ENCODE data around the gene USF2.
"Not testable (repeated sequence)": the region's sequence is repeated elsewhere in the genome, so short reads cannot be mapped to it uniquely, and the experiment has no call there.

USF2 gene

DNA sequence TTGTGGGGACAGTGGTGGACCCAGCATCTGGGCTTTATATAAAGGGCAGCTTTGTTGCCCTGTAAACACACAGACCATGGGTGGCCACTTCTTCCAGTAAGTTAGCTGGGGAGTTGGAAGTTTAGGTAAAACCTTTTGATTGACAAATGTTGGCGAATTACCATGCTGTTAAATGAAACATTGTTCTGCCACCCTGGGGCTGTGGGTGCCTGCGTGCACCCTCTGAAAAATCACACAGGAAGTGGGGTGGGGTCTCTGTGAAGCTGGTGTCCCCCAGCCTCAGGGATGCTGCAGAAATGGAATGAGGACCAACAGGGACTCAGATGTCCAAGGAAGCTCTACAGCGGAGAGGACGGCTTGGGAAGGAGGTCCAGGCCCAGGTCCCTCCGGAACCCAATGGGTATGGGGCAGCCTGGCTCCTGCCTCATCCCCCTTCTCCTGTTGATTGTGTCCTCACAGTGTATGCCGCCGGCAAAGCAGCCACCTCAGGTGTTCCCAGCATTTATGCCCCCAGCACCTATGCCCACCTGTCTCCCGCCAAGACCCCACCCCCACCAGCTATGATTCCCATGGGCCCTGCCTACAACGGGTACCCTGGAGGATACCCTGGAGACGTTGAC, 2.8 kb upstream of the USF2 start:
- no peak for DNase-seq

DNA sequence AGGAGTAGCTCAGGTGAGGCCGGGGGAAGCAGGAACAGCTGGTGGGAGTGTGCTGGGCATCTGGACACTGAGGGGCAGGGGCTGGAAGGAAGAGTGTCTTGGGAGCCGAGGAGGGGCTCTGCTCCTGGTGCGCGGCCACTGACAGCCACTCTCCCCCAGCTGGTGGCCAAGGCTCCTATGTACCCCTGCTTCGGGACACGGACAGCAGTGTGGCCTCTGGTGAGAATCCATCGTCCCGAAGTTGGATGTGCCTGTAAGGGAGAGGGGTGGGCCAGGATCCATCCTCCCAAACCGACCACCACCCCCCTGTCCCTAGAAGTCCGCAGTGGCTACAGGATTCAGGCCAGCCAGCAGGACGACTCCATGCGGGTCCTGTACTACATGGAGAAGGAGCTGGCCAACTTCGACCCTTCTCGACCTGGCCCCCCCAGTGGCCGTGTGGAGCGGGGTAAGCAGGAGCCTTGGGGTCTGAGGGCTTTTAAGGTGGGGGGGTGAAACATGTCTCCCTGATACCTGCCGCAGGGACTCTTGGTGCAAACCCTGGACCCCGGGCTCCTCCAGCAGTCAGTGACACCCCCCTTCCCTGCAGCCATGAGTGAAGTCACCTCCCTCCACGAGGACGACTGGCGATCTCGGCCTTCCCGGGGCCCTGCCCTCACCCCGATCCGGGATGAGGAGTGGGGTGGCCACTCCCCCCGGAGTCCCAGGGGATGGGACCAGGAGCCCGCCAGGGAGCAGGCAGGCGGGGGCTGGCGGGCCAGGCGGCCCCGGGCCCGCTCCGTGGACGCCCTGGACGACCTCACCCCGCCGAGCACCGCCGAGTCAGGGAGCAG, 2.0 kb upstream of the USF2 start:
- no peak for DNase-seq

DNA sequence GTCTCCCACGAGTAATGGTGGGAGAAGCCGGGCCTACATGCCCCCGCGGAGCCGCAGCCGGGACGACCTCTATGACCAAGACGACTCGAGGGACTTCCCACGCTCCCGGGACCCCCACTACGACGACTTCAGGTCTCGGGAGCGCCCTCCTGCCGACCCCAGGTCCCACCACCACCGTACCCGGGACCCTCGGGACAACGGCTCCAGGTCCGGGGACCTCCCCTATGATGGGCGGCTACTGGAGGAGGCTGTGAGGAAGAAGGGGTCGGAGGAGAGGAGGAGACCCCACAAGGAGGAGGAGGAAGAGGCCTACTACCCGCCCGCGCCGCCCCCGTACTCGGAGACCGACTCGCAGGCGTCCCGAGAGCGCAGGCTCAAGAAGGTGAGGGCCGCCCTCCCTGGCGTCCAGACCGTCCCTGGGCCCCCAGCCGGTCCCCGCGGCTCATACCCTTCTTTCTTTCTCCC, 1.4 kb upstream of the USF2 start:
- DNase-seq = no peak

DNA sequence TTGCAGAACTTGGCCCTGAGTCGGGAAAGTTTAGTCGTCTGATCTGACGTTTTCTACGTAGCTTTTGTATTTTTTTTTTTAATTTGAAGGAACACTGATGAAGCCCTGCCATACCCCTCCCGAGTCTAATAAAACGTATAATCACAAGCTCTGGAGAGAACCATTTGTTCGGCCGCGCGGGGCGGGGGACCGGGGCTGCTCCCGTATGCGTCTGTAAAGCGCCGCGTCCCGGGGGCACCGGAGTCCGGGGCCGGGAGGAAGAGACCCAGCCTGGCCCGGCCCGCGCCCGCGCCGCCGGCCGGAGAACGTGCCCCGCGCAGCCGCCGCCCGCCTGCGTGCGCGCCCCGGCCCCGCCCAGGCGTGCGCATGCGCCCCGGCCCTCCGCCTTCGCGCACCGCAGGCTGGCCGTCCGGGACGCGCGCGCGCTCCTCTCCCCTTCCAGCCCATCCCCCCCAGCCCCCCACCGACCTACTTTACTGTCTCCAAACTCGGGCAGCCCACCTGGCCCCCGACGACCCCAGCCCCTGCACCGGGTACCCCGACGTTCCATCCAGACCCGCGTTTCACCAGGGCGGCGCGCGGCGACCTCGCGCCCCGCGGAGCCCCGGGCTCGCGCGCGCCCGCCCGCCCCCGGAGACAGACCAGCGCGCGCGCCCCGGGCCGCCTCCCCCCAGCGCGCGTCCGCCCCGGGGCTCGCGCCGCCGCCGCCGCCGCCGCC, 785 bp upstream of the USF2 start:
- peak; percentile 65 for DNase-seq

DNA sequence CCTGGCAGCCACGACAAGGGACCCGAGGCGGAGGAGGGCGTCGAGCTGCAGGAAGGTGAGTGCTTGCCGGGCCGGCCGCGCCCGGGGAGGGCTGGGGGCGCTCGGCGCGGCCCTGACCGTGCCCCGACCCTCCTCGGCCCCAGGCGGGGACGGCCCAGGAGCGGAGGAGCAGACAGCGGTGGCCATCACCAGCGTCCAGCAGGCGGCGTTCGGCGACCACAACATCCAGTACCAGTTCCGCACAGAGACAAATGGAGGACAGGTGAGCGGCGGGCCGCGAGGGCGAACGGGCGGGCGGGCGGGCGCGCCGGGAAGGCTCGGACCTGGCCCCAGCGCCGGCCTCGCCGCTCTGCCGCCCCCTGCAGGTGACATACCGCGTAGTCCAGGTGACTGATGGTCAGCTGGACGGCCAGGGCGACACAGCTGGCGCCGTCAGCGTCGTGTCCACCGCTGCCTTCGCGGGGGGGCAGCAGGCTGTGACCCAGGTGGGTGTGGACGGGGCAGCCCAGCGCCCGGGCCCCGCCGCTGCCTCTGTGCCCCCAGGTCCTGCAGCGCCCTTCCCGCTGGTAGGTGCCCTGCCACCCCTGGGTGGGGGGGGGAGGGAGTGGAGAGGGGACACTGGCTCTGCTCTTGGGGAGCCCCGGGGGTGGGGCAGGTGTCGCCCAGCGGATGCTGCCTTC, 816 bp downstream of the USF2 start:
- peak; percentile 58 for DNase-seq

DNA sequence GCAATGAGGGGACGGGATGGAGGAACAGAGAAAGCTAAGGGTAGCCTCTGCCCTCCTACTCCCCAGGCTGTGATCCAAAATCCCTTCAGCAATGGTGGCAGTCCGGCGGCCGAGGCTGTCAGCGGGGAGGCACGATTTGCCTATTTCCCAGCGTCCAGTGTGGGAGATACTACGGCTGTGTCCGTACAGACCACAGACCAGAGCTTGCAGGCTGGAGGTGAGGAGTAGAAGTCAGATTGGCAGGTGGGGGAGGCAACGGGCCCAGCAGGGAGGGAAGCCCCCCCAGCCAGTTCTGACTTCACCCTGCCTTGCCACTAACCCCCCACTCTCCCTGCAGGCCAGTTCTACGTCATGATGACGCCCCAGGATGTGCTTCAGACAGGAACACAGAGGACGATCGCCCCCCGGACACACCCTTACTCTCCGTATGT, 1.6 kb downstream of the USF2 start:
- DNase-seq = no peak

DNA sequence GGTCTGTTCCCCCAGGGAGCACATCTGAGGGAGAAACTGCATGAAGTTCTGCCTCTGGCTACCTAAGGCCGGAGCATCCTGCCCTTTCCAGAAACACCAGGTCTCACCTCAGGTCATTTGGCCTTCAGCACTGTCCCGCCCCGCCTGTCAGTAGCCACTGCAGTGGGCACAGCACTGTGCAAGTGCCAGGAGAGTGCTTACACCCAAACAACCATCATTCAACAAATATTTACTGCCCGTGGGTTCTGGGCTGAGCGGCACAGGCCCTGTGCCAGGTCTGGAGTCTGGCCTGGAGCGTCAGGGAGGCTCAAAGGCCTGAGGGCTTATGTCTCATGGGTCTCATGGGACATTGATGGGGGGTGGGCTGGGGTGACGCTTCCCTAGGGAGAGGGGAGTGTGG, 2.8 kb downstream of the USF2 start:
- no peak for DNase-seq

DNA sequence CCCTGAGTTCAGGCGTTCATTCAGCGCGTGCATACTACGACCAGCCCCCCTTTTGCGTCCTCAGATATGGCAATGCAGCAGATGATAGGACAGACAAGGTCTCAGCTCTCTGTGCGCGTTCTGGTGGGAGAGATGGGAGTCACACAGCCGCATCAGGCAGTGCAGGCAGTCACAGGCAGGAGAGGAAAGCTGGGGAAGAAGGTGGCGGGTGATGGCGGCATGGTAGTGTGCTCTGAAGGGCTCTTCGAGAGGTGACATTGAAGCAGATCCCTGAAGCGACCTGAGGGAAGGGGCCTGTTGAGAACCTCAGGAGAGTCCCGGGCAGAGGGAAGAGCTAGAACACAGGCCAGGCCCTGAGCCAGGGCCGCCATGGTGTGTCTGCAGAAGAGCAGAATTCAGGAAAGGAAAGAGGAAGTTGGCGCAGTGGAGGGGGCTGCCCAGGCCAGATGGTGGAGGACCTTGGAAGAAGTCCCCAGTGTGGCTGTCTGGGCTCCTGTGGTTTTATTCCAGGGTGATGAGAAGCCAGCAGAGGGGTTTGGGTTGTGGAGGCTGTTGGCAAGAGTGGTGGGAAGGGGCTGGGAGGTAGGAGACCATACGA, 3.5 kb downstream of the USF2 start:
- DNase-seq = no peak

DNA sequence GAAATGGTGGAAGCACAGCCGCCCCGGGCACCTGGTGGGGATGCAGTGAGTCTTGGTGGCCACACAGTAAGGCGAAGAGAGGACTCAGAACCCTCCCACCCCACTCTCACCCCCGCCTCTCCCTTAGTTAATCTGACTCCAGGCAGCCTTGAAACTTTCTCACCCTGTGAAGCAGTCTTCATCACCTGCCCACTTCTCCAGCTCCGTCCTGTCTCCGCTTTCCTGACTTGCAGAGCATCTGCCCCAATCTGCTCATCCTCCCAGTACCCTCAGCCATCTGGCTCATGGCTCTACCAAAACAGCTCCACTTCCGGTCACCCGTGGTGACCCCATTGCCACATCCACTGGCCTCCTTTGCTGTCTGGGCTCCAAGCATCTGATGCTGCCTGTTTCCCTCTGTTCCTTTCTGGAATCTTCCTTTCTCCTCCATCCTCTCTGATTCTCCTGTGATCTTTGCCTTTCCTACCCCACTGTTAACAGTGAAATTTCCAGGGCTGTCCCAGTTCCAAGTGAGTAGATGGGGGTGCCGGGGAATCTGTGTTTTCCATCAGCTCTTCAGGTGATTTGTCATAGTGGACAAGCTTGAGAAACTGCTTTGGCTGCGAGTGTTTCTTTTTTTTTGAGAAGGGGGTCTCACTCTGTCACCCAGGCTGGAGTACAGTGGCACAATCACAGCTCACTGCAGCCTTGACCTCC, 4.3 kb downstream of the USF2 start:
- DNase-seq = no peak

GRCh38 chr19:35273686-35274259, 5.0 kb downstream of the USF2 start:
- no peak for DNase-seq

GRCh38 chr19:35274323-35274722, 5.6 kb downstream of the USF2 start:
- DNase-seq = no peak

DNA sequence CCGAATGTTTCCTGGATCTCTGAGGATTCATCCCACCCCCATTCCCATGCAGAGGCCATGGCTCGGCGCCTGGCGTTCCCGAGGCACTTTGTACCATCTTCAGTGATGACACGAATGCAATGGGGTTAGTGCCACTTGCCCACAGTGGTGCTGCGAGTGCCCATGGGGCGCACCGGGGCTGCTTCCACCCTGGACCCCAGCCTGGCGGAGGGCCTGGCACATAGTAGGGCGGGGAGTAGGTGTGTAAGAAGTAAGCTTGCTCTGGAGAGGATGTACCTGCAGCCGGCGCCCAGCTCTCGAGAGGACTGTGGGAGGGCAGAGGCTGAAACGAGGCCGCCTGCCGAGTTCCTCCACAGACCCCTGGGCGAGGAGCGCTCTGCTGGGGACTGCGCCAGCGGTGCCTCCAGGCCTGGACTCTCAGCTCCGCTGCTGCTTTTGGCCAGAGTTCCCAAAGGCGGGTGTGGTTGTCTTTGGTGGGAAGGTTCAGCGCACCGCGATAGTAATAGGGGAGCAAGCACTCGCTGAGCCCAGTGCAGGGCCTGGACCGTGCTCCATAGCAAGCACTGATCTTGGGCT, 8.0 kb downstream of the USF2 start:
- DNase-seq = no peak

- no peak for DNase-seq
These were observed 10.0 kb downstream of the USF2 start for GRCh38 chr19:35278578-35279284.

- DNase-seq = no peak
These were observed 10.6 kb downstream of the USF2 start for GRCh38 chr19:35279374-35279773.

GRCh38 chr19:35279985-35280821, 11.4 kb downstream of the USF2 start:
- peak; percentile 17 for DNase-seq

- no peak for DNase-seq
These were observed 12.5 kb downstream of the USF2 start for GRCh38 chr19:35281303-35281702.

GRCh38 chr19:35284153-35285094, 15.7 kb downstream of the USF2 start:
- DNase-seq = peak; percentile 23

- no peak for DNase-seq
These were observed 16.3 kb downstream of the USF2 start for GRCh38 chr19:35285095-35285449.

DNA sequence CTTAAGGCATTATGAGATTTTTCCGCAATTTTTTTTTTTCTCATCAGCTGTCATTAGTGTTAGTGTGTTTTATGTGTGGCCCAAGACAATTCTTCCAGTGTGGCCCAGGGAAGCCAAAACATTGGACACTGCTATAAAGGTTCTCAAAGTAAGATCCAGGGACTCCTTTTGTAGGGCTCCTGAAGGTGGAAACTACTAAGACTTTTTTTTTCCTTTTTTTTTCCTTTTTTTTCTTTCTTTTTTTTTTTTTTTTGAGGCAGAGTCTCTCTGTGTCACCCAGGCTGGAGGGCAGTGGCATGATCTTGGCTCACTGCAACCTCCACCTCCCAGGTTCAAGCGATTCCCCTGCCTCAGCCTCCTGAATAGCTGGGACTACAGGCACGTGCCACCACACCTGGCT, 16.7 kb downstream of the USF2 start:
- DNase-seq = not testable (repeated sequence)
